GM12878 (cell line): ENCODE data around the gene GAS6.

Experiments used
- CBFB ChIP-seq: IDR thresholded peaks from 2 replicates; pipeline ENCODE4 v1.6.1; 2016; ENCODE audit warnings: antibody characterized with exemption, low read depth
- CTCF ChIP-seq, 3 experiments: IDR thresholded peaks in 2 of 3; conservative IDR thresholded peaks in 1 of 3; 2 replicates each; pipeline ENCODE4 v1.5.1; 2011; ENCODE audit warnings: low read depth in 3 of 3, low read length in 3 of 3, mild to moderate bottlenecking in 3 of 3, control low read depth in 2 of 3, moderate library complexity in 2 of 3, inconsistent platforms in 1 of 3, mixed read lengths in 1 of 3; ENCODE audit not compliant: control insufficient read depth in 2 of 3, insufficient read depth in 1 of 3; ENCODE audit errors: extremely low read depth in 1 of 3
- EGR1 ChIP-seq, 2 experiments: IDR thresholded peaks; 1 replicate in 1 of 2; 2 replicates in 1 of 2; pipeline ENCODE4 v1.6.1; 2011 to 2012; ENCODE audit warnings: low read depth in 2 of 2, low read length in 2 of 2, borderline replicate concordance in 1 of 2, mild to moderate bottlenecking in 1 of 2, moderate library complexity in 1 of 2
- ETV6 ChIP-seq, 2 experiments: fragments of 450-650 bp in 1 of 2; IDR thresholded peaks in 1 of 2; conservative IDR thresholded peaks in 1 of 2; 2 replicates each; pipeline ENCODE4 v1.6.1; 2014; ENCODE audit warnings: antibody characterized with exemption in 1 of 2, borderline replicate concordance in 1 of 2, low read depth in 1 of 2, mild to moderate bottlenecking in 1 of 2, moderate library complexity in 1 of 2
- EZH2 ChIP-seq: IDR thresholded peaks from 2 replicates; pipeline ENCODE4 v1.6.1; 2012; ENCODE audit warnings: low read depth, mild to moderate bottlenecking, control low read depth, inconsistent platforms, low read length, borderline replicate concordance; ENCODE audit not compliant: control insufficient read depth
- FOXM1 ChIP-seq: IDR thresholded peaks from 2 replicates; pipeline ENCODE4 v1.6.1; 2012; ENCODE audit warnings: low read depth, mild to moderate bottlenecking, inconsistent platforms, low read length, moderate library complexity
- MAX ChIP-seq: IDR thresholded peaks from 2 replicates; pipeline ENCODE4 v1.6.1; 2012; ENCODE audit warnings: low read depth, low read length, improper control_type of control experiment
- RCOR1 ChIP-seq: conservative IDR thresholded peaks from 2 replicates; pipeline ENCODE4 v1.6.1; 2012; ENCODE audit warnings: low read depth, low read length, improper control_type of control experiment
- TAF1 ChIP-seq: IDR thresholded peaks from 2 replicates; pipeline ENCODE4 v1.6.1; 2011; ENCODE audit warnings: mild to moderate bottlenecking, low read depth, low read length, borderline replicate concordance
- YY1 ChIP-seq: IDR thresholded peaks from 2 replicates; pipeline ENCODE4 v1.6.1; 2011; ENCODE audit warnings: low read depth, mild to moderate bottlenecking, low read length
- ZBTB33 ChIP-seq: fragments of 450-650 bp; IDR thresholded peaks from 2 replicates; pipeline ENCODE4 v1.6.1; 2017; ENCODE audit warnings: mild to moderate bottlenecking
- ZNF24 ChIP-seq: fragments of 450-650 bp; IDR thresholded peaks from 2 replicates; pipeline ENCODE4 v1.6.1; 2017; ENCODE audit warnings: antibody characterized with exemption, mild to moderate bottlenecking
- ZZZ3 ChIP-seq: IDR thresholded peaks from 2 replicates; pipeline ENCODE4 v1.6.1; 2011; ENCODE audit warnings: low read depth; ENCODE audit not compliant: control insufficient read depth, insufficient read length

- TF ChIP-seq CTCF (IDR thresholded peaks at IDR 0.05 in 2 of 3, conservative IDR thresholded peaks at IDR 0.05 in 1 of 3; ENCODE audit: control insufficient read depth in 2 of 3, extremely low read depth in 1 of 3, insufficient read depth in 1 of 3, low read depth in 3 of 3, low read length in 3 of 3) (no peak), TAF1 (no peak), MAX (no peak), YY1 (no peak), EGR1 (IDR thresholded peaks at IDR 0.05; ENCODE audit: borderline replicate concordance in 1 of 2, low read depth in 2 of 2, low read length in 2 of 2) (no peak), FOXM1 (no peak), CBFB (no peak), RCOR1 (no peak), ZBTB33 (no peak), ETV6 (conservative IDR thresholded peaks at IDR 0.05 in 1 of 2, IDR thresholded peaks at IDR 0.05 in 1 of 2; ENCODE audit: borderline replicate concordance in 1 of 2, low read depth in 1 of 2) (no peak), ZZZ3 (no peak), ZNF24 (no peak), EZH2 (no peak)
Measured at GRCh38 chr13:113802090-113802531, 61.8 kb downstream of the GAS6 start.
